ENCODE results near the gene PRKACA.

Gene PRKACA

GRCh38 chr19:14145381-14145780 lies 27.8 kb upstream of the PRKACA start:
- H3K27ac ChIP-seq: no peak overlapping the region
- no peak for TF ChIP-seq ZFX (IDR thresholded peaks at IDR 0.05; ENCODE audit: borderline replicate concordance)
- TF ChIP-seq CTCF (IDR thresholded peaks at IDR 0.05): no peak

GRCh38 chr19:14142262-14143190 lies 25.0 kb upstream of the PRKACA start:
- TF ChIP-seq ZFX (IDR thresholded peaks at IDR 0.05; ENCODE audit: borderline replicate concordance) (no peak), CTCF (IDR thresholded peaks at IDR 0.05) (no peak)
- H3K27ac ChIP-seq: no peak overlapping the region

DNA sequence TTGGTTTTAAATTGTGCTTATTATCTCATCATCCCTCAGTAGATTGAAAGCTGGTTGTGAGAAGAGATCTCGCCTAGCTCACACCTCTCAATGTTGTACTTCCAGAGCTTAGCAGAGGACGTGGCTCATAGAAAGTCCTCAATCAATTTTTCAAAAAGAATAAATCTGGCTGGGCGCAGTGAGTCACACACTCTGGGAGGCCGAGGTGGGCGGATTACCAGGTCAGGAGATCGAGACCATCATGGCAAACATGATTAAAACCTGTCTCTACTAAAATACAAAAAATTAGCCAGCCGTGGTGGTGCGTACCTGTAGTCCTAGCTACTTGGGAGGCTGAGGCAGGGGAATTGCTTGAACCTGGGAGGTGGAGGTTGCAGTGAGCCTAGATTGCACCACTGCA lies 23.5 kb upstream of the PRKACA start:
- TF ChIP-seq CTCF (IDR thresholded peaks at IDR 0.05) (no peak), ZFX (IDR thresholded peaks at IDR 0.05; ENCODE audit: borderline replicate concordance) (no peak)
- no peak overlapping the region for H3K27ac ChIP-seq

DNA sequence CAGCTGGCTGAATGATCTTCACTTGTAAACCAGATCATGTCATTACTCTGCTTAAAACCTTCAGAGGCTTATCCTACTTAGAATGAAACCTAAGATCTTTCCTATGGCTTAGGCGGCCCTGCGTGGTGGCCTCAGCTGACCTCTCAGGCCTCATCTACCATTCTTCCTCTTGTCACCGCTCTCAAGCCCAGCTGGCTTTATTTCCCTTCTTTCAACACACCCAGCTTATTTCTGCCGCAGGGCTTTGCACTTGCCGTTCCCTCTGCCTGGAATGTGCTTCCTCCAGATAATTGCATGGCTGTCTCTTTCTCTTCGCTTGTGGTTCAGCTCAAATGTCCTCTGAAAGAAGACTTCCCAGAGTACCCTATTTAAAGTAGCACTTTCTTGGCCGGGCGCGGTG lies 22.4 kb upstream of the PRKACA start:
- no peak overlapping the region for H3K27ac ChIP-seq
- TF ChIP-seq ZFX (IDR thresholded peaks at IDR 0.05; ENCODE audit: borderline replicate concordance) (no peak), CTCF (IDR thresholded peaks at IDR 0.05) (no peak)

DNA sequence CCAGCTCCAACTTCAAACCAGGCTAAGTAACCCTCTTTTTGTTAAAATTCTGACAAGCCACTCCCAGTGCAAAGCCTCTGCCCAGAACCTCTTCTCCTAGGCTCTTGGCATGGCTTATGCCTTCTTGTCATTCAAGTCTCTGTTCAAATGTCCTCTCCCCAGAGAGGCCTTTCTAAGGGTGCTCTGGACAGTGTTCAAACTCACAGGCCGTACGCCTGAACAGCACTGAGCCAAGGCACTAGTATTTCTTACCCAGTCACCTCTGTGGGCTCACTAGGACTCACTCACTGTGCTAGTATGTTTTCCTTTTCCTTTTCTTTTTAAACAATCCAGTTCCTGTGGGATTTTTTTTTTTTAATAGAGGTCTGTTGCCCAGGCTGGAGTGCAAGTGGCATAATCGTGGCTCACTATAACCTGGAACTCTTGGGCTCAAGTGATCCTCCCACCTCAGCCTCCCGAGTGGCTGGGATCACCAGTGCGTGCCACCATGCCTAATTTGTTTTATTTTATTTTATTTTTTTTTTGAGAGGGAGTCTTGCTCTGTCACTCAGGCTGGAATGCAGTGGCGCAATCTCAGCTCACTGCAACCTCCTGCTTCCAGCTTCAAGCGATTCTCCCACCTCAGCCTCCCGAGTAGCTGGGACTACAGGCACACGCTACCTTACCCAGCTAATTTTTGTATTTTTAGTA lies 21.2 kb upstream of the PRKACA start:
- TF ChIP-seq CTCF (IDR thresholded peaks at IDR 0.05) (no peak), ZFX (IDR thresholded peaks at IDR 0.05; ENCODE audit: borderline replicate concordance) (no peak)
- peak overlapping the region; percentile 91; the same call in 1 of the 2 replicates for H3K27ac ChIP-seq

GRCh38 chr19:14136509-14137281 lies 19.1 kb upstream of the PRKACA start, which contains the start of gene ASF1B:
Gene ASF1B (minus strand): TSS chr19:14136589. CDS start chr19:14136456, 133 bp downstream.
- peak within 1 kb of the TSS; percentile 91 for H3K27ac ChIP-seq
- TF ChIP-seq CTCF (IDR thresholded peaks at IDR 0.05) (peak; percentile 93), ZFX (IDR thresholded peaks at IDR 0.05; ENCODE audit: borderline replicate concordance) (no peak)

Data from 22Rv1 (cell line).